ENCODE measurements around the gene DEGS2.

Gene DEGS2

DNA sequence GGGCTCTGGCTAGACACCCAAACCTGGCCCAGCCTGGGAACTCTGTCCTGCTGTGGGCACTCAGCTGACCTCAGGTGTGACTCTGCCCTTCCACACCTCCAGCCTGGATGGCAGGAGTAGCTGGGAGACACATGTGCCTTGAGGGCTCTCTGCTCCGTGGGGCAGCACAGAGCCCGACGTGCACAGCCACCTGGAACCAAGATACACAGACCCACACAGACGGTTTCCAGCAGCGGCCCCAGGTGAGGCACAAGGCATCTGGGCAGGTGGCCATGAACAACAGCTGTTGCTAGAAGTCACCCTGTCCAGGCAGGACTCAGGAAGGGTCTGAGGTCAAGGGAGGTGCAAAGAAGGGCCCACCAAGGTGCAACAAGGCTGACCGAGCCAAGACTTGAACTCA is 5.9 kb downstream of the DEGS2 start:
- no peak overlapping the region for H3K4me3 ChIP-seq (ENCODE audit: low read depth, low read length)
- DNase-seq (ENCODE audit: low read depth), result no peak
- TF ChIP-seq, protein P1, sequence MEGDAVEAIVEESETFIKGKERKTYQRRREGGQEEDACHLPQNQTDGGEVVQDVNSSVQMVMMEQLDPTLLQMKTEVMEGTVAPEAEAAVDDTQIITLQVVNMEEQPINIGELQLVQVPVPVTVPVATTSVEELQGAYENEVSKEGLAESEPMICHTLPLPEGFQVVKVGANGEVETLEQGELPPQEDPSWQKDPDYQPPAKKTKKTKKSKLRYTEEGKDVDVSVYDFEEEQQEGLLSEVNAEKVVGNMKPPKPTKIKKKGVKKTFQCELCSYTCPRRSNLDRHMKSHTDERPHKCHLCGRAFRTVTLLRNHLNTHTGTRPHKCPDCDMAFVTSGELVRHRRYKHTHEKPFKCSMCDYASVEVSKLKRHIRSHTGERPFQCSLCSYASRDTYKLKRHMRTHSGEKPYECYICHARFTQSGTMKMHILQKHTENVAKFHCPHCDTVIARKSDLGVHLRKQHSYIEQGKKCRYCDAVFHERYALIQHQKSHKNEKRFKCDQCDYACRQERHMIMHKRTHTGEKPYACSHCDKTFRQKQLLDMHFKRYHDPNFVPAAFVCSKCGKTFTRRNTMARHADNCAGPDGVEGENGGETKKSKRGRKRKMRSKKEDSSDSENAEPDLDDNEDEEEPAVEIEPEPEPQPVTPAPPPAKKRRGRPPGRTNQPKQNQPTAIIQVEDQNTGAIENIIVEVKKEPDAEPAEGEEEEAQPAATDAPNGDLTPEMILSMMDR (IDR thresholded peaks at IDR 0.05; ENCODE audit: insufficient read depth, low read depth, low read length, missing control alignments), result no peak

DNA sequence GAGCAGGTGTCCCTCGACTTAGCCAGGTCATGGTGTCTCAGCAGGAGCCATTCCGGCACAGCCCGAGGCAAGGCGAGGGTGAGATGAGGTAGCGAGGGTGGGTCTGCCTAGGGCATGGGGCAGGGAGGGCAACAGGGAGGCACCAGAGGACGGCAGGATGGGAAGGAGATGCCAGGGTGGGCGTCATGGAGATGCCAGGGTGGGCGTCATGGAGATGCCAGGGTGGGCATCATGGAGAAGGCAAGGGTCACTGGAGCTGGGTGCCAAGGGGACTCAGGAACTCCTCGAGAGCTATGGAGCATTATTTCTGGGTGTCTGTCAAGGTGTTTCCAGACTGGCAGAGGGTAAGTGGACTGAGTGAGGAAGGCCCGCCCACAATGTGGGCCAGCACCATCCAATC is 7.4 kb downstream of the DEGS2 start:
- TF ChIP-seq, protein P1 (IDR thresholded peaks at IDR 0.05; ENCODE audit: insufficient read depth, low read depth, low read length, missing control alignments), result no peak
- no peak for DNase-seq (ENCODE audit: low read depth)

DNA sequence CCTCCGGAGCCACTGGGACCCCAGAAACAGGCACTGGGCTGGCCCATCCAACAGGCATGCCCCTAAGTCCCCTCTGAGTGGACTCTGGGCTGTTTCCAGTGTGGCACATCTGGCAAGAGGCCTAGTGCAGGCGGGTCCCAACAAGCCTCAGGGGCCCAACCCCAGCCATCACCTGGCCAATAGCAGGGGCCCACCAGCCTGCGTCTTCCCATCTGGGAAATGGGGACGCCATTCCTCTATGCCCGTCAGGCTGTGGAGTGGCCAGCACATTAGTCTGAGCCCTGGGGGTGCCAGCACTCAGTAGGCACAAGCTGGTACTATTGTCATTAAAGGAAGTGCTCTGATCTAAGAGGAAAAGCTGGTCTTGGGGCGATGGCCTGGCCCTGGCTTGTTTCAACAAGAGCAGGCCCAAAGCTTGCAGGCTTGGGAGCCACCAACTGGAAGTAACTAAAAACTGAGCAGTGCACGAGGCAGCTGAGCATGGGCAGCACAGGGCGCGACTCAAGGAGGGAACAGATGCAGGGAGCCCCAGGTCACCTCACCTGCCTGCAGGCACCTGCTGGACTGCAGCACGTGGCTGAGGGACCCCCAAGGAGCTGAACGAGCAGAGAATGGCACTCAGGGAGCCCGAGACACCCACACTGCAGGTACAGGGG is 8.4 kb downstream of the DEGS2 start:
- DNase-seq (ENCODE audit: low read depth), result no peak
- no peak overlapping the region for H3K4me3 ChIP-seq (ENCODE audit: low read depth, low read length)
- TF ChIP-seq, protein P1 (IDR thresholded peaks at IDR 0.05; ENCODE audit: insufficient read depth, low read depth, low read length, missing control alignments), result no peak

More for the DNA sequence above, 7.4 kb downstream of the DEGS2 start:
- H3K4me3 ChIP-seq (ENCODE audit: low read depth, low read length), result no peak overlapping the region

DNA sequence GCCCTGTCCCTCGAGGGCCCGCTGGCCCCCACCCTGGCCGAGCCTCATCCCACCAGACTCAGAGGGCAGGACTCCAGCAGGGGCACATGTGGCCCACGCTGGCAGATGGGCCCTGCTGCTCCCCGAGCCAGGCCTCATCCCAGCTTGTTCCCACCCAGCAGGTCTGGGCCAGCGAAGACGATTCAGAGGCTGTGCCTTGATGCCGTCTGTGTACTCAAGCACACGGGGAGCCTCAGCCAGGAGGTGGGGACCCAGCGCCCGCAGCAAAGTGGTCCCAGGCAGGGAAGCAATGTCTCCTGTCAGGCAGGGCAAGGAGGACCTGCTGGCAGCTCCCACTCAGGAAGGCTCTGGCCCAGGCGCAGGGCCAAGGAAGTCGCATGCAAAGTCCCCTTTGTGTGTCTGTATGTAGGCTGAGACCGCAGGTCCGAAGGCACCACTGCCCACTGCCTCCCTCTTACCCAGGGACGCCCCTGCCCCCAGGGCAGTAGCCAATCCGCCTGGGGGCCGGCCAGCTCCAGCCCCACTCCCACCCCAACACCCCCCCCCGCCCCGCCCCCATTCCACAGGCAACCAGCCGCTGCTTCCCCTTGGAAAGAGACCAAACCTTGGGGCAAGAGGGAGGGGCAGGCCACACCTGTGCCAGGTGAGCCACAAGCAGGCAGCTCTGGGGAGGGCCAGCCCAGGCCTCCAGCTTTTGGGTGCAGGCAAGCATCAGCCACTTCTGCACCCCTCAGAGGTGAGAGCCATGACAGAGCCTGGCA is 9.4 kb downstream of the DEGS2 start:
- no peak overlapping the region for H3K4me3 ChIP-seq (ENCODE audit: low read depth, low read length)
- DNase-seq (ENCODE audit: low read depth), result no peak
- TF ChIP-seq, protein P1 (IDR thresholded peaks at IDR 0.05; ENCODE audit: insufficient read depth, low read depth, low read length, missing control alignments), result no peak

DNA sequence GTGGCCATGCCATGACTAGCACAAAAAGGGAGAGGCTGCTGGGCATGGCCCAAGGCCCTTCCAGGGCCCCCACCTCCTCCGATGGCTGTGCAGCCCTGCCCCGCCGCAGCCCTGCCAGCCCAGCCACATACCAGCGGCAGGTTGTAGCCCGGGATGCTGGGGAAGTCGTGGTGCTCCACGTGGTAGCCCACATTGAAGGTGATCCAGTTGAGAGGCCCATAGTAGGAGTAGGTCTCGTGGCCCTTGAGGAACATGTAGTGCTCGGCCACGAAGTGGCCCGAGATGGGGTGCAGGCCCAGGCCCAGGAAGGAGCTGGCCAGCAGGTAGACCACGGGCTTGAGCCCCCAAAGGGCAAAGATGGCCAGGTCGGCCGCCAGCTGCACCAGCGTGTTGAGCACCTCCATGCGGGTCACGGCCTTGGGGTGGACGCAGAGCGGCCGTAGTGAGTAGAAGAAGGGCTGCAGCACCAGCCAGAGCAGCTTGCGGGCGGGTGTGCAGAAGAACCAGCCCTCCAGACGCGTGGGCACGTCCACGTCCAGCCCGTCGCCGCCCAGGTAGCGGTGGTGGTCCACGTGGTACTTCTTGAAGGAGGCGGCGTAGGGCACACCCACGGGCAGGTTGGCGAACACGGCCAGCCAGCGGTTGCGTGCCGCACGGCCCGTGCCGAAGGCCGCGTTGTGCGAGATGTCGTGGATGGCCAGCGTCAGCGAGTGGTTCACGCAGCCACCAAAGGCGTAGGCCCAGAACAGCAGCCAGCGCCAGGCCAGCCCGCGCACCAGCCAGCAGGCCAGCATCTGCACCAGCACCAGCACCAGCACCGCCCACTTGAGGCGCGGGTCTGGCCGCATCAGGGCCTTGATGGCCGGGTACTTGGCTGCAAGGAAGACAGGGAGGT is 10.4 kb downstream of the DEGS2 start:
- H3K4me3 ChIP-seq (ENCODE audit: low read depth, low read length), result no peak overlapping the region
- TF ChIP-seq, protein P1 (IDR thresholded peaks at IDR 0.05; ENCODE audit: insufficient read depth, low read depth, low read length, missing control alignments), result no peak
- DNase-seq (ENCODE audit: low read depth), result no peak

DNA sequence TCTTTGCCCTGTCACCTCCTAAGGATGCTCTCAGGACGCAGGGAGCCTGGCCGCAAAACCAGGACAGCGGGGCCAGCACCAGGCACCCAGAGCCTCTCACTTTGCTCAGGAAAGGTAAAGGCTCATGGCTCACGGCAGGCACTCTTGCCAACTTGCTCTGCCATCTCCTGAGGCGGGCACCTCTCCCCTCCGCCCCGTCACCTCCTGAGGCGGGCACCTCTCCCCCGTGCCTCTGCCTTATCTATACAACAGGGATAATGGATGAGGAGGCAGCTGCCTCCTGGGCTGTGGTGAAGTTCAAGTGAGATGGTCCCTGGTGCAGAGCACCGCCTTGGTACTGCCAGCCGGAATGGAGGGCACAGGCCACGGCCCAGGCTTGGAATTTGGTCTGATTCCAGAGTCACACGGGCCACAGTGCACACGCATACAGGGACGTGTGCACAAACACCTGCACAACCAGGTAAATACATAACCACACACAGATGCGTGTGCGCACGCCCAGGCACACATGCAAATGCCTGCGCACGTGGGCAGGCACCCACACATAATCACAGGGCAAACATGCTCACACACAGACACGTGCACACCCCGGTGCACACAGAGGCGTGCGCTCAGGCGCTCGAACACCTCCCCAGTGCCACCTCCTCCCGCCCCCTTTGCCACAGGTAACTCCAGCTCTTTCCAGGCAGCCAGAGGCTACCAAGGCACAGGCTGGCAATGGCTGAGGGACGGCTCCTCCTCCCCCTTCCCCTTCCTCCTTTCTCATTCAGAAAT is 11.6 kb downstream of the DEGS2 start:
- TF ChIP-seq, protein P1 (IDR thresholded peaks at IDR 0.05; ENCODE audit: insufficient read depth, low read depth, low read length, missing control alignments), result no peak
- no peak overlapping the region for H3K4me3 ChIP-seq (ENCODE audit: low read depth, low read length)
- no peak for DNase-seq (ENCODE audit: low read depth)

Measured in GM12865 (cell line).